K562 (cell line): Measurements from ENCODE around the gene MEF2C.

Experiments
- CAMTA2 ChIP-seq: fragments of 250-450 bp; sonication (Bioruptor Pico); conservative IDR thresholded peaks from 2 replicates; pipeline ENCODE4 v1.5.1; 2022
- PTBP1 ChIP-seq: fragments of 200-400 bp; formaldehyde crosslinking; IDR thresholded peaks from 2 replicates; pipeline ENCODE4 v1.6.1; 2017; ENCODE audit warnings: low read depth, low read length
- RAD21 ChIP-seq, 2 experiments: fragments of 250-450 bp in 1 of 2; fragments of 450-650 bp in 1 of 2; sonication (Bioruptor Pico) in 1 of 2; formaldehyde crosslinking in 1 of 2; IDR thresholded peaks in 1 of 2; conservative IDR thresholded peaks in 1 of 2; 2 replicates each; pipeline versions ENCODE4 v1.4.0 to v1.8.0; 2020 to 2022; ENCODE audit warnings: mild to moderate bottlenecking in 2 of 2, moderate library complexity in 1 of 2
- SMC3 ChIP-seq: conservative IDR thresholded peaks from 2 replicates; pipeline ENCODE4 v1.6.1; 2011; ENCODE audit warnings: low read depth, low read length, improper control_type of control experiment; ENCODE audit not compliant: insufficient read depth
- TF ChIP-seq, protein P1 (sequence below): fragments of 250-450 bp; sonication (Bioruptor Pico); IDR thresholded peaks from 2 replicates; pipeline ENCODE4 v1.8.0; 2022; ENCODE audit warnings: moderate library complexity, mild to moderate bottlenecking, inconsistent platforms
- TF ChIP-seq, protein P2 (sequence below), 2 experiments: fragments of 450-650 bp; formaldehyde crosslinking in 1 of 2; IDR thresholded peaks; 2 replicates each; pipeline versions ENCODE4 v1.4.0 to v1.6.1; 2014 to 2020; ENCODE audit warnings: mild to moderate bottlenecking in 2 of 2, borderline replicate concordance in 1 of 2, low read depth in 1 of 2
- TF ChIP-seq, protein P3 (sequence below), 3 experiments: IDR thresholded peaks in 2 of 3; conservative IDR thresholded peaks in 1 of 3; 2 replicates each; pipeline ENCODE4 v1.5.1; 2011 to 2012; ENCODE audit warnings: low read length in 3 of 3, mild to moderate bottlenecking in 3 of 3, control low read depth in 2 of 3, improper control_type of control experiment in 1 of 3, inconsistent platforms in 1 of 3, low read depth in 1 of 3, mixed read lengths in 1 of 3, moderate library complexity in 1 of 3; ENCODE audit not compliant: insufficient read depth in 2 of 3
- TF ChIP-seq, protein P4 (sequence below): sonication (generic); formaldehyde crosslinking; IDR thresholded peaks from 2 replicates; pipeline ENCODE4 v1.9.0; 2022; ENCODE audit warnings: mild to moderate bottlenecking, missing genetic modification reagents

DNA sequence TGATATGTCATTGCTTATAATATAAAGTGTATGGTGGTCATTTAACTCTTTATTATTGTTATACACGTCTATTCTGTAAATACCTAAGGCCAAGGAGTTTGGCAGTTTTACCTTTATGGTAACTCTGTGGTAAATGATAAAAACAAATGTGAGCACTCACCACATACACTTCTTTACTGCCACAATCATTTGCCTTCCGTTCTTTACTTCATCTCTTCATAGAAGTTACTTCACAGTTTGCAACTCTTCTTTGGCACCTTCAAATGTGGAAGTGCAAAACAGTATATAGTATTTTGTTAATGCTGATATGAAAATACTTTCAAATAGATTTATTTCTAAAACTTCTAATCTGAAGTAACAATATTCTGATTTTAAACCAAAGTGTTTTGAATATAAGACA lies 4.4 kb upstream of the MEF2C start:
- TF ChIP-seq, protein P1, sequence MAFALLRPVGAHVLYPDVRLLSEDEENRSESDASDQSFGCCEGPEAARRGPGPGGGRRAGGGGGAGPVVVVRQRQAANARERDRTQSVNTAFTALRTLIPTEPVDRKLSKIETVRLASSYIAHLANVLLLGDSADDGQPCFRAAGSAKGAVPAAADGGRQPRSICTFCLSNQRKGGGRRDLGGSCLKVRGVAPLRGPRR (CRISPR knock-in tag), result no peak
- TF ChIP-seq RAD21 (CRISPR knock-in tag; conservative IDR thresholded peaks at IDR 0.05 in 1 of 2, IDR thresholded peaks at IDR 0.05 in 1 of 2) (no peak), SMC3 (no peak), PTBP1 (no peak), CAMTA2 (CRISPR knock-in tag) (no peak)
- TF ChIP-seq, protein P2, sequence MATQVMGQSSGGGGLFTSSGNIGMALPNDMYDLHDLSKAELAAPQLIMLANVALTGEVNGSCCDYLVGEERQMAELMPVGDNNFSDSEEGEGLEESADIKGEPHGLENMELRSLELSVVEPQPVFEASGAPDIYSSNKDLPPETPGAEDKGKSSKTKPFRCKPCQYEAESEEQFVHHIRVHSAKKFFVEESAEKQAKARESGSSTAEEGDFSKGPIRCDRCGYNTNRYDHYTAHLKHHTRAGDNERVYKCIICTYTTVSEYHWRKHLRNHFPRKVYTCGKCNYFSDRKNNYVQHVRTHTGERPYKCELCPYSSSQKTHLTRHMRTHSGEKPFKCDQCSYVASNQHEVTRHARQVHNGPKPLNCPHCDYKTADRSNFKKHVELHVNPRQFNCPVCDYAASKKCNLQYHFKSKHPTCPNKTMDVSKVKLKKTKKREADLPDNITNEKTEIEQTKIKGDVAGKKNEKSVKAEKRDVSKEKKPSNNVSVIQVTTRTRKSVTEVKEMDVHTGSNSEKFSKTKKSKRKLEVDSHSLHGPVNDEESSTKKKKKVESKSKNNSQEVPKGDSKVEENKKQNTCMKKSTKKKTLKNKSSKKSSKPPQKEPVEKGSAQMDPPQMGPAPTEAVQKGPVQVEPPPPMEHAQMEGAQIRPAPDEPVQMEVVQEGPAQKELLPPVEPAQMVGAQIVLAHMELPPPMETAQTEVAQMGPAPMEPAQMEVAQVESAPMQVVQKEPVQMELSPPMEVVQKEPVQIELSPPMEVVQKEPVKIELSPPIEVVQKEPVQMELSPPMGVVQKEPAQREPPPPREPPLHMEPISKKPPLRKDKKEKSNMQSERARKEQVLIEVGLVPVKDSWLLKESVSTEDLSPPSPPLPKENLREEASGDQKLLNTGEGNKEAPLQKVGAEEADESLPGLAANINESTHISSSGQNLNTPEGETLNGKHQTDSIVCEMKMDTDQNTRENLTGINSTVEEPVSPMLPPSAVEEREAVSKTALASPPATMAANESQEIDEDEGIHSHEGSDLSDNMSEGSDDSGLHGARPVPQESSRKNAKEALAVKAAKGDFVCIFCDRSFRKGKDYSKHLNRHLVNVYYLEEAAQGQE (IDR thresholded peaks at IDR 0.05; ENCODE audit: borderline replicate concordance), result no peak
- TF ChIP-seq, protein P2 (CRISPR knock-in tag; IDR thresholded peaks at IDR 0.05; ENCODE audit: low read depth), result no peak
- TF ChIP-seq, protein P3, sequence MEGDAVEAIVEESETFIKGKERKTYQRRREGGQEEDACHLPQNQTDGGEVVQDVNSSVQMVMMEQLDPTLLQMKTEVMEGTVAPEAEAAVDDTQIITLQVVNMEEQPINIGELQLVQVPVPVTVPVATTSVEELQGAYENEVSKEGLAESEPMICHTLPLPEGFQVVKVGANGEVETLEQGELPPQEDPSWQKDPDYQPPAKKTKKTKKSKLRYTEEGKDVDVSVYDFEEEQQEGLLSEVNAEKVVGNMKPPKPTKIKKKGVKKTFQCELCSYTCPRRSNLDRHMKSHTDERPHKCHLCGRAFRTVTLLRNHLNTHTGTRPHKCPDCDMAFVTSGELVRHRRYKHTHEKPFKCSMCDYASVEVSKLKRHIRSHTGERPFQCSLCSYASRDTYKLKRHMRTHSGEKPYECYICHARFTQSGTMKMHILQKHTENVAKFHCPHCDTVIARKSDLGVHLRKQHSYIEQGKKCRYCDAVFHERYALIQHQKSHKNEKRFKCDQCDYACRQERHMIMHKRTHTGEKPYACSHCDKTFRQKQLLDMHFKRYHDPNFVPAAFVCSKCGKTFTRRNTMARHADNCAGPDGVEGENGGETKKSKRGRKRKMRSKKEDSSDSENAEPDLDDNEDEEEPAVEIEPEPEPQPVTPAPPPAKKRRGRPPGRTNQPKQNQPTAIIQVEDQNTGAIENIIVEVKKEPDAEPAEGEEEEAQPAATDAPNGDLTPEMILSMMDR (IDR thresholded peaks at IDR 0.05 in 2 of 3, conservative IDR thresholded peaks at IDR 0.05 in 1 of 3; ENCODE audit: insufficient read depth in 2 of 3, low read depth in 1 of 3, low read length in 3 of 3), result no peak
- TF ChIP-seq, protein P4, sequence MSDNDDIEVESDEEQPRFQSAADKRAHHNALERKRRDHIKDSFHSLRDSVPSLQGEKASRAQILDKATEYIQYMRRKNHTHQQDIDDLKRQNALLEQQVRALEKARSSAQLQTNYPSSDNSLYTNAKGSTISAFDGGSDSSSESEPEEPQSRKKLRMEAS (CRISPR knock-in tag), result no peak
